HEK293T (cell line): ENCODE data around the gene MKLN1.

Experiments
- CTCF ChIA-PET: fragments of 350-600 bp; formaldehyde crosslinking; extraction: SDS; loops from one replicate; lab custom pipeline; 2021; ENCODE audit warnings: antibody characterized with exemption, inconsistent platforms; lab: Yijun Ruan, JAX
- POLR2A ChIA-PET: fragments of 350-600 bp; formaldehyde crosslinking; extraction: SDS; loops from one replicate; lab custom pipeline; 2020; ENCODE audit warnings: antibody characterized with exemption, inconsistent platforms; lab: Yijun Ruan, JAX
- DNase-seq: peaks from one replicate; pipeline ENCODE4 v3.0.0; 2012; ENCODE audit warnings: mixed read lengths; ENCODE audit errors: extremely low spot score
- ARNT ChIP-seq: fragments of 450-650 bp; IDR thresholded peaks from 2 replicates; pipeline ENCODE4 v1.6.1; 2017; ENCODE audit warnings: mild to moderate bottlenecking
- BHLHE40 ChIP-seq: fragments of 450-650 bp; IDR thresholded peaks from 2 replicates; pipeline ENCODE4 v1.6.1; 2016; ENCODE audit warnings: mild to moderate bottlenecking, moderate library complexity, borderline replicate concordance
- CTBP1 ChIP-seq: fragments of 450-650 bp; IDR thresholded peaks from 2 replicates; pipeline ENCODE4 v1.6.1; 2016; ENCODE audit warnings: borderline replicate concordance
- ELF4 ChIP-seq: fragments of 450-650 bp; IDR thresholded peaks from 2 replicates; pipeline ENCODE4 v1.6.1; 2017; ENCODE audit warnings: antibody characterized with exemption
- FOXA1 ChIP-seq: fragments of 450-650 bp; IDR thresholded peaks from 2 replicates; pipeline ENCODE4 v1.6.1; 2016; ENCODE audit warnings: mild to moderate bottlenecking
- FOXK2 ChIP-seq: fragments of 450-650 bp; IDR thresholded peaks from 2 replicates; pipeline ENCODE4 v1.6.1; 2016; ENCODE audit warnings: mild to moderate bottlenecking
- FOXM1 ChIP-seq: fragments of 450-650 bp; IDR thresholded peaks from 2 replicates; pipeline ENCODE4 v1.6.1; 2017; ENCODE audit warnings: mild to moderate bottlenecking, borderline replicate concordance
- HDGF ChIP-seq: fragments of 450-650 bp; IDR thresholded peaks from 2 replicates; pipeline ENCODE4 v1.6.1; 2017; ENCODE audit warnings: antibody characterized with exemption, borderline replicate concordance
- L3MBTL2 ChIP-seq: fragments of 450-650 bp; conservative IDR thresholded peaks from 2 replicates; pipeline ENCODE4 v1.6.1; 2016; ENCODE audit warnings: mild to moderate bottlenecking
- LEF1 ChIP-seq: fragments of 450-650 bp; IDR thresholded peaks from 2 replicates; pipeline ENCODE4 v1.6.1; 2017; ENCODE audit warnings: mild to moderate bottlenecking, borderline replicate concordance
- NFRKB ChIP-seq: fragments of 450-650 bp; IDR thresholded peaks from 2 replicates; pipeline ENCODE4 v1.6.1; 2016; ENCODE audit warnings: mild to moderate bottlenecking, moderate library complexity
- PKNOX1 ChIP-seq: fragments of 450-650 bp; IDR thresholded peaks from 2 replicates; pipeline ENCODE4 v1.6.1; 2016
- SP1 ChIP-seq: fragments of 450-650 bp; IDR thresholded peaks from 2 replicates; pipeline ENCODE4 v1.6.1; 2017
- SUZ12 ChIP-seq: fragments of 450-650 bp; IDR thresholded peaks from 2 replicates; pipeline ENCODE4 v1.6.1; 2016; ENCODE audit warnings: mild to moderate bottlenecking
- TARDBP ChIP-seq: fragments of 450-650 bp; IDR thresholded peaks from 2 replicates; pipeline ENCODE4 v1.6.1; 2016
- ZNF384 ChIP-seq: fragments of 450-650 bp; IDR thresholded peaks from 2 replicates; pipeline ENCODE4 v1.6.1; 2016

The MKLN1 gene

GRCh38 chr7:131494182-131494581 is 166.5 kb downstream of the MKLN1 start:
- POLR2A ChIA-PET = no interaction called here
- CTCF ChIA-PET = no interaction called here
- no peak for TF ChIP-seq CTBP1
- TF ChIP-seq BHLHE40 = no peak
- TF ChIP-seq TARDBP = no peak
- no peak for TF ChIP-seq NFRKB
- no peak for TF ChIP-seq SP1
- TF ChIP-seq ELF4 = no peak
- no peak for TF ChIP-seq FOXA1
- TF ChIP-seq ARNT = no peak
- no peak for TF ChIP-seq L3MBTL2
- TF ChIP-seq PKNOX1 = no peak
- TF ChIP-seq SUZ12 = no peak
- TF ChIP-seq ZNF384 = no peak
- no peak for TF ChIP-seq LEF1
- DNase-seq = no peak

- ChIA-PET POLR2A (no interaction called here), CTCF (interaction anchor here (0.5 to 0.6 kb wide), 2 partner anchors 17 to 584 kb away, joined by 3 read pairs; no protein-coding TSS in a partner anchor)
- DNase-seq = no peak
- TF ChIP-seq BHLHE40 (no peak), LEF1 (no peak), ZNF384 (no peak), SP1 (no peak), FOXK2 (no peak), NFRKB (no peak), PKNOX1 (no peak), HDGF (no peak), ARNT (no peak), TARDBP (no peak), L3MBTL2 (no peak), SUZ12 (no peak), CTBP1 (no peak), FOXA1 (no peak), ELF4 (no peak)
Measured at GRCh38 chr7:131495669-131496498, 168.2 kb downstream of the MKLN1 start.

GRCh38 chr7:131497454-131497853 is 169.8 kb downstream of the MKLN1 start:
- POLR2A ChIA-PET = no interaction called here
- TF ChIP-seq HDGF = no peak
- CTCF ChIA-PET = interaction anchor here (0.6 kb wide), 1 partner anchor 192 kb away, joined by 4 read pairs; no protein-coding TSS in a partner anchor
- DNase-seq = no peak

GRCh38 chr7:131498237-131498885 is 170.7 kb downstream of the MKLN1 start:
- no peak for DNase-seq
- POLR2A ChIA-PET = no interaction called here
- TF ChIP-seq LEF1 (no peak), SUZ12 (no peak), ARNT (no peak), PKNOX1 (no peak), ELF4 (no peak), CTBP1 (no peak), FOXM1 (no peak), L3MBTL2 (no peak), BHLHE40 (no peak), HDGF (no peak), NFRKB (no peak), SP1 (no peak), FOXK2 (no peak), ZNF384 (no peak), TARDBP (no peak), FOXA1 (no peak)
- CTCF ChIA-PET = no interaction called here

GRCh38 chr7:131499801-131500200 is 172.1 kb downstream of the MKLN1 start:
- no peak for DNase-seq
- ChIA-PET POLR2A (no interaction called here), CTCF (no interaction called here)
- TF ChIP-seq FOXA1 = no peak
- no peak for TF ChIP-seq LEF1
- TF ChIP-seq TARDBP = no peak
- no peak for TF ChIP-seq BHLHE40

GRCh38 chr7:131500357-131500756 is 172.7 kb downstream of the MKLN1 start:
- ChIA-PET CTCF (no interaction called here), POLR2A (no interaction called here)
- no peak for DNase-seq
- TF ChIP-seq BHLHE40 = no peak
- no peak for TF ChIP-seq ARNT
- TF ChIP-seq L3MBTL2 = no peak
- TF ChIP-seq CTBP1 = no peak
- TF ChIP-seq TARDBP = no peak
